Measurements from ENCODE around the gene GLOD5. TPM values are rescaled to one million over a fixed set of nuclear protein-coding genes. Genes with fewer than 3 reads are reported as not detected.

Gene GLOD5
- total RNA-seq, 3 donors from 2014 or later (not counting 1 experiment from before 2014, with no cell fraction given) = not detected

- Histone ChIP-seq H3K36me3 (ENCODE audit: control insufficient read depth, insufficient read depth, low read length) (no peaks in the 10 kb centered on the region), H3K27ac (ENCODE audit: low read length) (no peak overlapping the region), H3K4me1 (ENCODE audit: control insufficient read depth, insufficient read depth, low read length) (no peaks in the 10 kb centered on the region), H3K9me3 (ENCODE audit: control insufficient read depth, insufficient read depth, low read length) (no peaks in the 10 kb centered on the region), H3K27me3 (ENCODE audit: control insufficient read depth, insufficient read depth, low read length) (no peaks in the 10 kb centered on the region), H3K4me3 (ENCODE audit: low read length) (no peak overlapping the region)
- H3K4me1 Mint-ChIP-seq = no peaks in the 10 kb centered on the region
- H3K36me3 Mint-ChIP-seq = no peaks in the 10 kb centered on the region
- TF ChIP-seq CTCF (IDR thresholded peaks at IDR 0.05) = no peak
- no peaks in the 10 kb centered on the region for H3K27me3 Mint-ChIP-seq (ENCODE audit: low read depth in 2 of 2)
- intact Hi-C loops (cut with micrococcal nuclease) = no loop called here
- no peak overlapping the region for H3K27ac Mint-ChIP-seq
- 100% methylated on average over 3 of the region's 4 CpGs for WGBS (ENCODE audit: insufficient coverage)
- ATAC-seq (no peak), DNase-seq (no peak)
- H3K4me3 Mint-ChIP-seq = no peak overlapping the region
- no peaks in the 10 kb centered on the region for H3K9me3 Mint-ChIP-seq
Observed at GRCh38 chrX:48745222-48745621, 16.3 kb upstream of the GLOD5 start.

- Histone ChIP-seq H3K9me3 (ENCODE audit: control insufficient read depth, insufficient read depth, low read length) (no peaks in the 10 kb centered on the region), H3K27me3 (ENCODE audit: control insufficient read depth, insufficient read depth, low read length) (no peaks in the 10 kb centered on the region), H3K27ac (ENCODE audit: low read length) (no peak overlapping the region), H3K4me1 (ENCODE audit: control insufficient read depth, insufficient read depth, low read length) (no peaks in the 10 kb centered on the region), H3K4me3 (ENCODE audit: low read length) (no peak overlapping the region), H3K36me3 (ENCODE audit: control insufficient read depth, insufficient read depth, low read length) (no peaks in the 10 kb centered on the region)
- DNase-seq = no peak
- no peak for TF ChIP-seq CTCF (IDR thresholded peaks at IDR 0.05)
- 89% methylated on average over 8 of the region's 8 CpGs for WGBS (ENCODE audit: insufficient coverage)
- H3K4me1 Mint-ChIP-seq = peaks cover 0 to 6% of the 10 kb centered on the region in 2 donors
- H3K4me3 Mint-ChIP-seq = no peak overlapping the region
- intact Hi-C loops (cut with micrococcal nuclease) = no loop called here
- no peak for ATAC-seq
- H3K27me3 Mint-ChIP-seq (ENCODE audit: low read depth in 2 of 2) = no peaks in the 10 kb centered on the region
- H3K9me3 Mint-ChIP-seq = no peaks in the 10 kb centered on the region
- no peak overlapping the region for H3K27ac Mint-ChIP-seq
- H3K36me3 Mint-ChIP-seq = no peaks in the 10 kb centered on the region
Observed at GRCh38 chrX:48747415-48748016, 14.0 kb upstream of the GLOD5 start.

GRCh38 chrX:48749182-48749581 is 12.4 kb upstream of the GLOD5 start:
- Histone ChIP-seq H3K4me1 (ENCODE audit: control insufficient read depth, insufficient read depth, low read length) (no peaks in the 10 kb centered on the region), H3K27me3 (ENCODE audit: control insufficient read depth, insufficient read depth, low read length) (no peaks in the 10 kb centered on the region), H3K9me3 (ENCODE audit: control insufficient read depth, insufficient read depth, low read length) (no peaks in the 10 kb centered on the region), H3K4me3 (ENCODE audit: low read length) (no peak overlapping the region), H3K27ac (ENCODE audit: low read length) (no peak overlapping the region), H3K36me3 (ENCODE audit: control insufficient read depth, insufficient read depth, low read length) (no peaks in the 10 kb centered on the region)
- no peak for DNase-seq
- H3K4me3 Mint-ChIP-seq = no peak overlapping the region
- no peak overlapping the region for H3K27ac Mint-ChIP-seq
- ATAC-seq = no peak
- no peak for TF ChIP-seq CTCF (IDR thresholded peaks at IDR 0.05)
- no peaks in the 10 kb centered on the region for H3K27me3 Mint-ChIP-seq (ENCODE audit: low read depth in 2 of 2)
- no peaks in the 10 kb centered on the region for H3K9me3 Mint-ChIP-seq
- no peaks in the 10 kb centered on the region for H3K36me3 Mint-ChIP-seq
- intact Hi-C loops (cut with micrococcal nuclease) = no loop called here
- WGBS (ENCODE audit: insufficient coverage) = 100% methylated on average over 2 of the region's 5 CpGs
- H3K4me1 Mint-ChIP-seq = peaks cover 0 to 6% of the 10 kb centered on the region in 2 donors

GRCh38 chrX:48751343-48751742 is 10.2 kb upstream of the GLOD5 start:
- no peak for TF ChIP-seq CTCF (IDR thresholded peaks at IDR 0.05)
- Histone ChIP-seq H3K27me3 (ENCODE audit: control insufficient read depth, insufficient read depth, low read length) (no peaks in the 10 kb centered on the region), H3K36me3 (ENCODE audit: control insufficient read depth, insufficient read depth, low read length) (no peaks in the 10 kb centered on the region), H3K9me3 (ENCODE audit: control insufficient read depth, insufficient read depth, low read length) (no peaks in the 10 kb centered on the region), H3K27ac (ENCODE audit: low read length) (no peak overlapping the region), H3K4me3 (ENCODE audit: low read length) (no peak overlapping the region), H3K4me1 (ENCODE audit: control insufficient read depth, insufficient read depth, low read length) (no peaks in the 10 kb centered on the region)
- Mint-ChIP-seq H3K27me3 (ENCODE audit: low read depth in 2 of 2) (peaks cover 0 to 3% of the 10 kb centered on the region in 2 donors), H3K9me3 (no peaks in the 10 kb centered on the region), H3K4me1 (peaks cover 0 to 6% of the 10 kb centered on the region in 2 donors), H3K27ac (peak overlapping the region in 1 of 2 donors; percentile 76), H3K4me3 (peak overlapping the region; percentile 0), H3K36me3 (no peaks in the 10 kb centered on the region)
- peak in 2 of 3 donors; percentile 62 to 64 for ATAC-seq
- intact Hi-C loops (cut with micrococcal nuclease) = no loop called here
- WGBS (ENCODE audit: insufficient coverage) = 27% methylated on average over 3 of the region's 3 CpGs
- DNase-seq = no peak
